SH-SY5Y (cell line): ENCODE measurements around the gene IL36G.

Experiments
- GATA2 ChIP-seq: IDR thresholded peaks from 2 replicates; pipeline ENCODE4 v1.6.1; 2011; ENCODE audit warnings: mild to moderate bottlenecking, low read depth, low read length
- GATA3 ChIP-seq: IDR thresholded peaks from 2 replicates; pipeline ENCODE4 v1.6.1; 2011; ENCODE audit warnings: low read depth, mild to moderate bottlenecking, low read length, moderate library complexity

DNA sequence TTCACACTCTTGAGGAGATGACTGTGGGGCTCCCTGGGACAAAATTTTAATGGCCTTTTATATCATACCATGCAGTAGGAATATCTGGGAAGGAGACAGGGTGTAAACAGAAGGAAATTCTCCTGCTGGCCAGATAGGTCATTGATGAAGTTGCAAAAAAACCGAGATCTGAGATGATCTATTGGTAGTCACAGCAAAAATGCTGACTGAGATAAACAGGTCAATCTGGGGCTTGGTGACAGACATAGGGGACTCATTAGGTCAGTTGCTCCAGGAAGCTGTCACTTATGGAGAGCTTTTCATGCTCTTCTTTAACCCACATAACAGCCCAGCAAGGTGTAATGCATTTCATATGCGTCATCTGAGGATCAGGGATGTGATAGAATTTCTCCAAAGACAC, 24.9 kb downstream of the IL36G start:
- TF ChIP-seq GATA3 (no peak), GATA2 (no peak)
